Measurements from ENCODE around the gene COL9A3.

COL9A3 gene

DNA sequence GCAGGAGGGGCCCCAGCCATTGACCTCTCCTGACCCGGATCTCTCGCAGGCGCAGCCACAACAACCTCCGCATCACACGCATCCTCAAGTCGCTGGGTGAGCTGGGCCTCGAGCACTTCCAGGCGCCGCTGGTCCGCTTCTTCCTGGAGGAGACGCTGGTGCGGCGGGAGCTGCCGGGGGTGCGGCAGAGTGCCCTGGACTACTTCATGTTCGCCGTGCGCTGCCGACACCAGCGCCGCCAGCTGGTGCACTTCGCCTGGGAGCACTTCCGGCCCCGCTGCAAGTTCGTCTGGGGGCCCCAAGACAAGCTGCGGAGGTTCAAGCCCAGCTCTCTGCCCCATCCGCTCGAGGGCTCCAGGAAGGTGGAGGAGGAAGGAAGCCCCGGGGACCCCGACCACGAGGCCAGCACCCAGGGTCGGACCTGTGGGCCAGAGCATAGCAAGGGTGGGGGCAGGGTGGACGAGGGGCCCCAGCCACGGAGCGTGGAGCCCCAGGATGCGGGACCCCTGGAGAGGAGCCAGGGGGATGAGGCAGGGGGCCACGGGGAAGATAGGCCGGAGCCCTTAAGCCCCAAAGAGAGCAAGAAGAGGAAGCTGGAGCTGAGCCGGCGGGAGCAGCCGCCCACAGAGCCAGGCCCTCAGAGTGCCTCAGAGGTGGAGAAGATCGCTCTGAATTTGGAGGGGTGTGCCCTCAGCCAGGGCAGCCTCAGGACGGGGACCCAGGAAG, 4.5 kb upstream of the COL9A3 start:
- no peak for DNase-seq

DNA sequence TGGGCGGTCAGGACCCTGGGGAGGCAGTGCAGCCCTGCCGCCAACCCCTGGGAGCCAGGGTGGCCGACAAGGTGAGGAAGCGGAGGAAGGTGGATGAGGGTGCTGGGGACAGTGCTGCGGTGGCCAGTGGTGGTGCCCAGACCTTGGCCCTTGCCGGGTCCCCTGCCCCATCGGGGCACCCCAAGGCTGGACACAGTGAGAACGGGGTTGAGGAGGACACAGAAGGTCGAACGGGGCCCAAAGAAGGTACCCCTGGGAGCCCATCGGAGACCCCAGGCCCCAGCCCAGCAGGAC, 4.0 kb upstream of the COL9A3 start:
- DNase-seq = no peak

- DNase-seq = no peak
These were observed 3.3 kb upstream of the COL9A3 start for GRCh38 chr20:62813588-62813987.

- DNase-seq = no peak
These were observed 2.7 kb upstream of the COL9A3 start for GRCh38 chr20:62814060-62814708.

GRCh38 chr20:62814709-62815065, 2.2 kb upstream of the COL9A3 start:
- DNase-seq = no peak

GRCh38 chr20:62815066-62815991, 1.5 kb upstream of the COL9A3 start:
- no peak for DNase-seq

GRCh38 chr20:62816031-62816883, 593 bp upstream of the COL9A3 start:
- DNase-seq = no peak

- no peak for DNase-seq
These were observed 1.2 kb downstream of the COL9A3 start for GRCh38 chr20:62817975-62818591.

DNA sequence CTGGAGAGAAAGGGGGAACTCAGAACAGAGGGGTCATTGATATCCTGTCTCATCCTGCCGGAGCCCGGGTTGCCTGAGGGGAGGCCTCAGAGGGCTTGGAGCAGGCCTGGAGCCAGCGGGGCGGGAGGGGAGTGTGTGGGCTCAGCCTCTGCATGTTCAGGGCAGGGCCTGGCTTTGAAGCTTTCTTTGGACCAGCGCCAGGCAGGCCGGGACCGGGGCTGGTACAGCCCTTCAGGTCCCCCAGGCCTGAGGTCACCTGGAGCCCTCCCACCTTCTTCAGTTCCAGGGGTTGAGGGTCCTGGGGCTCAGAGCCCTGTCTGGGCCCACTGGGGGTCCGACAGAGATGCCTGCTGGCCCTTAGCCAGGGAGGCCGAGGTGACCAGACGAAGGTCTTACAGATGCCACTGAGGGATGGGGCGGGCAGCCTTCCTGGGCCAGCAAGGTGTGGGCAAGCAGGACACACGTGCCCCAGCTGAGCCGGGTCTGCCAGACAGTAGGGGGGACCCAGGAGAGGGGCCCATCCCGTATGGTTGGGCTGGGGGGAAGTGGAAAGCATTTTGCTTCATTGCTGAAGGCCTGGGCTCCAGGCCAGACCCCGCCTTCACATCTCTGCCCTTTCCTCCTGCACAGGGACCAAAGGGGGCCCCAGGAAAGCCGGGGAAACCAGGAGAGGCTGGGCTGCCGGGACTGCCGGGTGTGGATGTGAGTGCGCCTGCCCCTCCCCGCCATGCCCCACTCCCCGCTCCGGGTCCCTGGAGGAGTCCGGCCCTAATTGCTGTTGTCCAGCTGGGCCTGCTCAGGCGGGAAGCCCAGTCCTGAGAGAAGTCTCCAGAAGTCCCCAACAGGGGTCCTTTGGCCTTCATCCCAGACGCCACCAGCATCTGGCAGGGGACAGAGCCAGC, 2.0 kb downstream of the COL9A3 start:
- no peak for DNase-seq

DNA sequence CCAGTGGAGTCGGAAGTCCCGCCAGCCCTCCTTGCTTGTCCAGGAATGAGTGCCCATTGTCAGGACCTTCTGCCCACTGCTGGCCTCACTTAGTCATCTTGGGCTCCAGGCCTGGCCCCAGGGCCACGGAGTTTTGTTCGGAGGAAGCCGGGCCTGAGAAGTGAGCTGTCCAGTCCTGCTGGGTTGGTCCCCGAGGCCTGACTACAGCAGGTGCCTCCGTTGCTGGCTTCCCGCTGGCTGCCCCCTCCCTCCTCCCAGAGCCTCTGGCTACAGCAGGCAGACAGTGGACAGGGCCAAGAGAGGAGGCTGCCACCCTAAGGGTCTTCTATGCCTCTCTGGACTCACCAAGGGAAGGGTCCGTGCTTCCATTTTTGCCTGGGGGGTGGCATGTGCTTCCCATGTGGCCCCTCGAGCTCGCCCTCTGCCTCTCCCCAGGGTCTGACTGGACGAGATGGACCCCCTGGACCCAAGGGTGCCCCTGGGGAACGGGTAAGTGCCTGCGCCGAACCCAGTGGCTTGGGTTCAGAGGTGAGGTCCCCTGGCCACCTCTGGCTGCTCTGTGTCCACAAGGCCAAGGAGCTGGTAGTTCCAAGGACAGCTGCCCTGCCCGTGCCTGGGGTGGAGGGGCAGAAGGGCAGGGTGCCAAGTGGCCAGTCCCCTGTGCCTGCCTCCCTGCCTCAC, 2.8 kb downstream of the COL9A3 start:
- DNase-seq = no peak

DNA sequence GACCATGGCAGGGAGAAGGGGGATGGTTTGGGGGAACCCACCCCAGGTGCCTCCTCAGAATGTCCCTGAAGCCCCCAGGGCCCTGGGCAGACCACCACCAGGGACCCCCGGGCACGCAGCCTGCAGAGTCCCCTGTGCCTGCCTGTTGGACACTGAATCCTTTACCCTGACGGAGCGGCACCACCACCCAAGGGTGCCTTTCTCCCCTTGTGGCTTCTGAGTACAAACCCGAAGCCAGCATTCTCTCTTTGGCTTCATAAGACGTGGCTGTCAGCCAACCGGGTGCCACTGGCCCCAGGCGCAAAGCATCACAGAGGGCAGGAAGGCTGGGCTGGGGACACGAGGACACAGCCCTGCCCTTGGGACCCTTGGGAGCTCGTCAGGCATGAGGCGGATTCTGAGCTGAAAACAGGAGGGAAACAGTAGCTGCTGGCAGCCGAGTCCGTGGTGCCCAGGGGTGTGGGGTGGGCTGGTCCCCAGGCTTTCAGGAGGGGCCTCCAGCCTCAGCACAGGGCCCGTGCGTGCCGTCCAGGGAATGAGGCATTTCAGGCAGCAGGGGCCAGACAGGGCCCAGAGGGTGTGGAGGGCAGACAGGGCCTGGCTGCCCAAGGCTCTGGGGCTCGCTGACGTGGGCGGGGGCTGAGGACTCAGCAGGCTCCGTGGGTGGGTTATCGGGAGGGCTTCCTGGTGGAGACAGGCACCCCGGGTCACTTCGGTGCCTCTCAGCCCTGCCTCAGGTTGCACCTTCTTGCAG, 3.5 kb downstream of the COL9A3 start:
- DNase-seq = no peak

- no peak for DNase-seq
These were observed 4.3 kb downstream of the COL9A3 start for GRCh38 chr20:62820962-62821725.

DNA sequence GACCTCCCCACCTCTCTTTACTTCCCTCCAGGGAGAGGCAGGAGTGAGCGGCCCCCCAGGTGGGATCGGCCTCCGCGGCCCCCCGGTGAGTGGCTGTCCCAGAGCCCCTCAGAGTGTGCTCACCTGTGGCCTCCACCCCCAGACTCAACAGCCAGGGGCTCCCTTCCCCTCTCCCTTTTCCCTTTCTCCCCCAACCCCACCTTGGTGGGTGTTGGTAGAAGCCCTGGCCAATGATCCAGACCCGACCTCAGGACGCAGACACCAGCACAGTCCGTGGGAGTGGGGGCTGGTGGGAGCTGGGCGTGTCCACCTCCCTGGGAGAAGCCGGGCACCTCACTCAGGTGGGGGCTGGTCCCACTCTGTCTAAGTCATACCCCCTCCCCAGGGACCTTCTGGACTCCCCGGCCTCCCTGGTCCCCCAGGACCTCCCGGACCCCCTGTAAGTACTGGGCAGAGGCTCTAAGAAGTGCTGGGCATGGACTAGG, 4.9 kb downstream of the COL9A3 start:
- no peak for DNase-seq

GRCh38 chr20:62822239-62822787, 5.5 kb downstream of the COL9A3 start:
- DNase-seq = no peak

DNA sequence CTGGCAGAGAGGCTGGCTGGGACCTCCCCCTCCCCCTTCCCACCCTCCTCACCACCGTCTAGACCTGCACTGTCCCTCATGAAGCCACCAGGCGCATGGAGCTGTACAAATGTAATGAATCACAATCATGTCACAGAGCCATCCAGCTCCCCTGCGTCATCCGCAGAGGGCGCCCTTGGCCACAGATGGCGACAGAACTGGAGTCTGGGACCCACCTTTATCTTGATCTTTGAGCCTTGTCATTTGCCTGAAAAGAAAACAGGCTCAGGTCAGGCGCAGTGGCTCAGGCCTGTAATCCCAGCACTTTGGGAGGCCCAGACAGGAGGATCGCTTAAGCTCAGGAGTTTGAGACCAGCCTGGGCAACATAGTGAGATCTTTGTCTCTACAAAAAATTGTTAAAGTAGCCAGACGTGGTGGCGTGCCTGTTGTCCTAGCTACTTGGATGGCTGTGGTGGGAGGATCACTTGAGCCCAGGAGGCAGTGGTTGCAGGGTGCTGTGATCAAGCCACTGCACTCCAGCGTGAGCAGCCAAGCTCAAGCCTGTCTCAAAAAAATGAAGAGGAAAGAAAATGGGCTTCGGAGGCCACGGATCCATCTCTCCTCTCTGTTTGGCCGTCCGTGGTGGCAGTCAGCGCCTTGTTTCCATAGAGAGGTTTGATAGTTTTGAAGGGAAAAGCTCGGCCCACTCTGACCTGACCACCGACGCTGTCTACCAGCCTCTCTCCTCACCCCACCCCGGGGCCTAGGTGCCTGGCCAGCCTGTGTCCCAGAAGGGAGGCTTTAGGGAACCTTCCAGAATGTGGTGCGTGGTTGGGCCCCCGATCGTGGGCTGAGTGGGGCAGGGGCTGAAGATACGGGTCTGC, 6.2 kb downstream of the COL9A3 start:
- peak; percentile 11 for DNase-seq

DNA sequence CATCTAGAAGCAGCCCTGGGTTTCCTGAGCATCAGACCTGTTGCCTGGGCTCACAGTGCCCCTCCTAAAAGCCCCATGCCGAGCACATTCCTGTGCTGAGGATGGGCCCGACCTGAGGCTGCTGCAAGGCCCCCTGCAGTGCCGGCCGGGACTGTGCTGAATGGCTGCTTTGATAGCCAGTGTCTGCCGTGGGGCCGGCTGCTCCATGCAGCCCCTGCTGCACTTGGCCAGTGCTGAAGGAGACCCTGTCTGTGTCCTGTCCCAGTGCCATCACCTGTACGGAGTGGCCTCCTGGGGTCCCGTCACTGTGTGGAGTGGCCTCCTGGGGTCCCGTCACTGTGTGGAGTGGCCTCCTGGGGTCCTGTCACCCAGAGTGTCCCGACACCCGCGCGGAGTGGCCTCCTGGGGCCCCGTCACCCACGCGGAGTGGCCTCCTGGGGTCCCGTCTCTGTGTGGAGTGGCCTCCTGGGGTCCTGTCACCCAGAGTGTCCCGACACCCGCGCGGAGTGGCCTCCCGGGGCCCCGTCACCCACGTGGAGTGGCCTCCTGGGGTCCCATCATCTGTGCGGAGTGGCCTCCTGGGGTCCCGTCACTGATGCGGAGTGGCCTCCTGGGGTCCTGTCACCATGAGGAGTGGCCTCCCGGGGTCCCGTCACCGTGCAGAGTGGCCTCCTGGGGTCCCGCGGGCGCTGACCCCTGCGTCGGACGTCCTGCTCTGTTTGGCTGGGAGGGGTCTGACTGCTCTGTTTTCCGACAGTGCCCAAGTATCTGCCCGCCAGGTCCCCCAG, 7.0 kb downstream of the COL9A3 start:
- DNase-seq = no peak

All from stimulated activated naive CD4-positive, alpha-beta T cell treated with Interleukin-2 at 50 U/mL for 16 hours (primary cell).